CD4-positive, CD25-positive, alpha-beta regulatory T cell (primary cell): ENCODE data around the gene PPP2R3B. TPM values are rescaled to one million over a fixed set of nuclear protein-coding genes. Genes with fewer than 3 reads are reported as not detected.

Experiments used
- ATAC-seq, 2 donors: fragments of 150-1000 bp; cut with Tn5 transposase; one replicate each; pipeline ENCODE4 v1.10.0; 2021; ENCODE audit warnings: low read depth in 2 of 2, moderate number of reproducible peaks in 2 of 2, moderate library complexity in 1 of 2
- DNase-seq, 3 donors: peaks; one replicate each; pipeline versions ENCODE4 v3.0.0 to v3.0.0-alpha.2; 2012 to 2022; ENCODE audit warnings: mixed read lengths in 1 of 3
- H3K27ac ChIP-seq: one replicate; pipeline ENCODE4 v1.7.0; 2013; ENCODE audit warnings: mild to moderate bottlenecking, low read length; ENCODE audit not compliant: insufficient read depth, poor library complexity, severe bottlenecking
- H3K27me3 ChIP-seq: one replicate; pipeline ENCODE4 v1.7.0; 2013; ENCODE audit warnings: low read length; ENCODE audit not compliant: control insufficient read depth, insufficient read depth
- H3K36me3 ChIP-seq: one replicate; pipeline ENCODE4 v1.7.0; 2013; ENCODE audit warnings: mild to moderate bottlenecking, low read length, moderate library complexity; ENCODE audit not compliant: control insufficient read depth, insufficient read depth
- H3K4me1 ChIP-seq: 2 replicates; pipeline ENCODE4 v1.7.0; 2013; ENCODE audit warnings: mild to moderate bottlenecking, low read length; ENCODE audit not compliant: insufficient read depth, control insufficient read depth, poor library complexity, severe bottlenecking
- H3K4me3 ChIP-seq: one replicate; pipeline ENCODE4 v1.7.0; 2013; ENCODE audit warnings: low read depth, mild to moderate bottlenecking, low read length, moderate library complexity
- H3K9me3 ChIP-seq, 2 experiments: 1 replicate in 1 of 2; 2 replicates in 1 of 2; pipeline ENCODE4 v1.7.0; 2013; ENCODE audit warnings: low read length in 2 of 2, mild to moderate bottlenecking in 1 of 2, moderate library complexity in 1 of 2; ENCODE audit not compliant: control insufficient read depth in 2 of 2
- H3K27ac Mint-ChIP-seq, 3 donors: one replicate each; pipeline ENCODE4 v1.8.0; 2020 to 2022; ENCODE audit warnings: mild to moderate bottlenecking in 3 of 3, mixed read lengths in 3 of 3, moderate library complexity in 2 of 3
- H3K27me3 Mint-ChIP-seq: one replicate; pipeline ENCODE4 v1.8.0; 2022; ENCODE audit warnings: mild to moderate bottlenecking, mixed read lengths
- H3K36me3 Mint-ChIP-seq: one replicate; pipeline ENCODE4 v1.8.0; 2020; ENCODE audit warnings: mixed read lengths
- H3K4me1 Mint-ChIP-seq, 4 donors: one replicate each; pipeline ENCODE4 v1.8.0; 2020 to 2022; ENCODE audit warnings: mixed read lengths in 4 of 4, mild to moderate bottlenecking in 1 of 4
- H3K4me3 Mint-ChIP-seq, 4 donors: one replicate each; pipeline ENCODE4 v1.8.0; 2020 to 2022; ENCODE audit warnings: mild to moderate bottlenecking in 4 of 4, mixed read lengths in 4 of 4, moderate library complexity in 3 of 4
- H3K9me3 Mint-ChIP-seq, 7 donors: one replicate each; pipeline ENCODE4 v1.8.0; 2020 to 2022; ENCODE audit warnings: mixed read lengths in 7 of 7, mild to moderate bottlenecking in 3 of 7, moderate library complexity in 2 of 7
- polyA plus RNA-seq, 4 donors: library from polyadenylated mRNA; unstranded; fragments of 300-500 nt; fragmentation: Illumina TruSeq; gene quantifications; one replicate each; pipeline ENCODE4 v1.2.3, GENCODE V29; 2021
- total RNA-seq: library from RNA; stranded (reverse); gene quantifications from one replicate; pipeline ENCODE4 v1.2.3, GENCODE V29; 2022

The PPP2R3B gene
- total and polyA plus RNA-seq, 5 donors from 2014 or later: 4.8 to 23.5 (median 8.6) TPM

GRCh38 chrX:298993-299392, 87.7 kb downstream of the PPP2R3B start:
- H3K9me3 ChIP-seq: no peaks in the 10 kb centered on the region
- DNase-seq: no peak

GRCh38 chrX:295136-295535, 91.6 kb downstream of the PPP2R3B start:
- ATAC-seq: no peak
- Mint-ChIP-seq H3K4me3 (no peak overlapping the region), H3K27me3 (no peaks in the 10 kb centered on the region), H3K4me1 (no peaks in the 10 kb centered on the region), H3K9me3 (no peaks in the 10 kb centered on the region), H3K36me3 (peaks cover 16% of the 10 kb centered on the region), H3K27ac (no peak overlapping the region)
- no peaks in the 10 kb centered on the region for H3K27me3 ChIP-seq
- H3K36me3 ChIP-seq: peaks cover 20% of the 10 kb centered on the region
- H3K4me3 ChIP-seq: no peak overlapping the region
- no peaks in the 10 kb centered on the region for H3K4me1 ChIP-seq
- no peaks in the 10 kb centered on the region for H3K9me3 ChIP-seq
- no peak for DNase-seq
- H3K27ac ChIP-seq: no peak overlapping the region

More at GRCh38 chrX:298993-299392, 87.7 kb downstream of the PPP2R3B start:
- Mint-ChIP-seq H3K27me3 (no peaks in the 10 kb centered on the region), H3K9me3 (no peaks in the 10 kb centered on the region), H3K4me1 (no peaks in the 10 kb centered on the region), H3K4me3 (no peak overlapping the region), H3K27ac (no peak overlapping the region), H3K36me3 (peaks cover 17% of the 10 kb centered on the region)
- ATAC-seq: no peak
- Histone ChIP-seq H3K27me3 (no peaks in the 10 kb centered on the region), H3K4me3 (no peak overlapping the region), H3K27ac (no peak overlapping the region), H3K36me3 (peaks cover 3% of the 10 kb centered on the region), H3K4me1 (no peaks in the 10 kb centered on the region)

GRCh38 chrX:292900-293897, 93.5 kb downstream of the PPP2R3B start:
- no peaks in the 10 kb centered on the region for H3K9me3 ChIP-seq
- Mint-ChIP-seq H3K4me1 (no peaks in the 10 kb centered on the region), H3K9me3 (no peaks in the 10 kb centered on the region), H3K36me3 (peaks cover 16% of the 10 kb centered on the region), H3K27ac (no peak overlapping the region), H3K27me3 (no peaks in the 10 kb centered on the region), H3K4me3 (no peak overlapping the region)
- ATAC-seq (no peak), DNase-seq (no peak)
- no peak overlapping the region for H3K4me3 ChIP-seq
- H3K4me1 ChIP-seq: no peaks in the 10 kb centered on the region
- H3K27me3 ChIP-seq: no peaks in the 10 kb centered on the region
- H3K36me3 ChIP-seq: peaks cover 23% of the 10 kb centered on the region
- no peak overlapping the region for H3K27ac ChIP-seq

GRCh38 chrX:291411-291901, 95.3 kb downstream of the PPP2R3B start:
- H3K36me3 ChIP-seq: peaks cover 23% of the 10 kb centered on the region

DNA sequence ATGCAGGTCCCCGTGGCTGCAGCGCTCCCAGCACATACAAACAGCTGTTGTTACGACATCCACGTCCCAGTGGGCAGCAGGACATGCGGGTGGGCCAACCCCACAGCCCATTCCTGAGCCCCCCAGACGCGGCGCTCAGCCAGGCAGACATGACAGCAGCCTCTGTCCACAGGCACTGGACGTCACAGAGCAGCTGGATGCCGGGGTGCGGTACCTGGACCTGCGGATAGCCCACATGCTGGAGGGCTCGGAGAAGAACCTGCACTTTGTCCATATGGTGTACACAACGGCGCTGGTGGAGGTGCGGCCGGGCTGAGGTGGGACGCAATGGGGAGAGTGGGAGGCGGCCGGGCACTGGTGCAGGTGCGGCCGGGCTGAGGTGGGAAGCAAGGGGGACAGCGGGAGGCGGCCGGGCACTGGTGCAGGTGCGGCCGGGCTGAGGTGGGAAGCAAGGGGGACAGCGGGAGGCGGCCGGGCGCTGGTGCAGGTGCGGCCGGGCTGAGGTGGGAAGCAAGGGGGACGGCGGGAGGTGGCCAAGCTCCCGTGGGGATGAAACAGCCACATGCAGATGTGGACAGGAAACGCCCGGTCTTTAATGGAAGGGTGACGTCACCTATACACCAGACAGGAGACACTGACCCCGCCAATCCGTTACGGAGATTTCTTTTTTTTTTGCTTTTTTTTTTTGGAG, 96.1 kb downstream of the PPP2R3B start:
- Mint-ChIP-seq H3K4me3 (no peak overlapping the region), H3K27ac (no peak overlapping the region), H3K4me1 (peaks cover 0 to 9% (median 6%) of the 10 kb centered on the region in 4 donors), H3K9me3 (no peaks in the 10 kb centered on the region), H3K27me3 (no peaks in the 10 kb centered on the region), H3K36me3 (peaks cover 18% of the 10 kb centered on the region)
- Histone ChIP-seq H3K27ac (no peak overlapping the region), H3K27me3 (no peaks in the 10 kb centered on the region), H3K9me3 (no peaks in the 10 kb centered on the region), H3K4me3 (no peak overlapping the region), H3K4me1 (no peaks in the 10 kb centered on the region), H3K36me3 (peaks cover 25% of the 10 kb centered on the region)
- ATAC-seq: no peak
- no peak for DNase-seq

More at GRCh38 chrX:291411-291901, 95.3 kb downstream of the PPP2R3B start:
- no peak overlapping the region for H3K27ac Mint-ChIP-seq
- ATAC-seq (no peak), DNase-seq (no peak)
- H3K27me3 Mint-ChIP-seq: no peaks in the 10 kb centered on the region
- H3K4me3 ChIP-seq: no peak overlapping the region
- H3K4me3 Mint-ChIP-seq: no peak overlapping the region
- no peaks in the 10 kb centered on the region for H3K4me1 ChIP-seq
- no peaks in the 10 kb centered on the region for H3K27me3 ChIP-seq
- H3K36me3 Mint-ChIP-seq: peaks cover 18% of the 10 kb centered on the region
- H3K4me1 Mint-ChIP-seq: peaks cover 0 to 4% (median 3%) of the 10 kb centered on the region in 4 donors
- no peaks in the 10 kb centered on the region for H3K9me3 Mint-ChIP-seq
- no peak overlapping the region for H3K27ac ChIP-seq
- no peaks in the 10 kb centered on the region for H3K9me3 ChIP-seq

- ATAC-seq: no peak
- H3K36me3 ChIP-seq: peaks cover 29% of the 10 kb centered on the region
- Mint-ChIP-seq H3K4me1 (peaks cover 0 to 25% (median 12%) of the 10 kb centered on the region in 4 donors), H3K27me3 (no peaks in the 10 kb centered on the region), H3K27ac (no peak overlapping the region), H3K9me3 (no peaks in the 10 kb centered on the region), H3K36me3 (peaks cover 18% of the 10 kb centered on the region), H3K4me3 (no peak overlapping the region)
- no peak overlapping the region for H3K27ac ChIP-seq
- no peak overlapping the region for H3K4me3 ChIP-seq
- DNase-seq: no peak
- H3K4me1 ChIP-seq: no peaks in the 10 kb centered on the region
- H3K27me3 ChIP-seq: no peaks in the 10 kb centered on the region
- H3K9me3 ChIP-seq: no peaks in the 10 kb centered on the region
Observed at GRCh38 chrX:288561-288991, 98.1 kb downstream of the PPP2R3B start.

- Mint-ChIP-seq H3K4me1 (peaks cover 0 to 27% (median 12%) of the 10 kb centered on the region in 4 donors), H3K4me3 (no peak overlapping the region), H3K9me3 (no peaks in the 10 kb centered on the region), H3K27me3 (no peaks in the 10 kb centered on the region), H3K36me3 (peaks cover 15% of the 10 kb centered on the region), H3K27ac (no peak overlapping the region)
- DNase-seq (no peak), ATAC-seq (no peak)
- H3K36me3 ChIP-seq: peaks cover 20% of the 10 kb centered on the region
- H3K4me3 ChIP-seq: no peak overlapping the region
- H3K4me1 ChIP-seq: no peaks in the 10 kb centered on the region
- H3K27me3 ChIP-seq: no peaks in the 10 kb centered on the region
- H3K27ac ChIP-seq: peak overlapping the region; percentile 23
- no peaks in the 10 kb centered on the region for H3K9me3 ChIP-seq
Observed at GRCh38 chrX:287670-288069, 99.0 kb downstream of the PPP2R3B start.
